Pancreas (tissue), 10 donors: ENCODE data around the gene CCL3. TPM values are rescaled to one million over a fixed set of nuclear protein-coding genes. Genes with fewer than 3 reads are reported as not detected.
"Not testable (repeated sequence)": the region's sequence is repeated elsewhere in the genome, so short reads cannot be mapped to it uniquely, and the experiment has no call there.

ENCODE experiments used
- ATAC-seq, 4 donors: fragments of 200-7000 bp; cut with Tn5 transposase; one replicate each; pipeline versions ENCODE4 v1.8.0 to v1.9.1; 2020; ENCODE audit warnings: mild to moderate bottlenecking in 4 of 4, moderate library complexity in 4 of 4
- DNase-seq, 6 donors: peaks; one replicate each; pipeline ENCODE4 v3.0.0-alpha.2; 2020
- FAIRE-seq: peaks from 2 replicates; lab custom pipeline; 2012; peaks lifted over from hg19 to GRCh38; lab: Jason Lieb, UNC
- H3K27ac ChIP-seq, 4 donors: fragments of 200-600 bp; sonication (generic); 1 replicate in 3 of 4; 2 replicates in 1 of 4; pipeline versions ENCODE4 v1.5.0 to v1.8.0; 2020
- H3K27me3 ChIP-seq, 4 donors: fragments of 200-600 bp; one replicate each; pipeline ENCODE4 v1.8.0; 2021
- H3K36me3 ChIP-seq, 3 donors: fragments of 200-600 bp; sonication (generic) in 1 of 3; one replicate each; pipeline versions ENCODE4 v1.5.0 to v1.8.0; 2020 to 2021
- H3K4me1 ChIP-seq, 3 donors: fragments of 200-600 bp; one replicate each; pipeline ENCODE4 v1.8.0; 2021
- H3K4me3 ChIP-seq, 4 donors: fragments of 200-600 bp; sonication (generic) in 2 of 4; one replicate each; pipeline versions ENCODE4 v1.5.0 to v1.8.0; 2020 to 2021
- H3K9me3 ChIP-seq, 4 donors: fragments of 200-600 bp; one replicate each; pipeline ENCODE4 v1.8.0; 2021
- CTCF ChIP-seq, 4 donors: fragments of 200-600 bp; sonication (generic) in 3 of 4; IDR thresholded peaks; one replicate each; pipeline versions ENCODE4 v1.5.0 to v1.8.0; 2021; ENCODE audit warnings: antibody characterized with exemption in 4 of 4
- WGBS, 2 donors: extraction: QIAGEN DNeasy Blood & Tissue Kit; methylation state at CpG; one replicate each; pipeline ENCODE4 v1.1.7; 2013; 5-methylcytosine and 5-hydroxymethylcytosine counted together
- intact Hi-C, 3 donors: fragments of 100-400 bp; cut with DNase I; formaldehyde crosslinking; loops; one replicate each; pipeline versions ENCODE4 v1.11.1 to v1.14.2; 2022
- polyA plus RNA-seq, 2 donors: library from polyadenylated mRNA; stranded (reverse); fragments of 200-250 nt; gene quantifications; one replicate each; pipeline ENCODE4 v1.2.3, GENCODE V29; 2013
- total RNA-seq, 6 donors: library from RNA; stranded (reverse); fragmentation: NEBNext Ultra II Directional in 4 of 6; extraction: Animal tissue kit (Norgen Biotek cat#: 25700) in 4 of 6; gene quantifications; one replicate each; pipeline versions ENCODE4 v1.2.1 to v1.2.4, GENCODE V29; 2021 to 2023
- donor health status: healthy with polysubstance abuse.
- donor health status: DM: no; HTN: no; CAD: no; lungs with moderate emphysema.
- donor health status: DM: no; HTN: no; CAD: no.
- donor health status: control.
- donor health status: control.
- donor health status: Bipolar disorder and iron deficiency.
- donor health status: DM: yes; HTN: yes; CAD: no.
- donor health status: DM: no; HTN: no; CAD: no.
- donor health status: DM: no; HTN: no; CAD: no.
- donor health status: DM: yes; HTN: yes; CAD: no.

The CCL3 gene
- total and polyA plus RNA-seq, 8 donors = 0.28 to 3.5 (median 0.99) TPM

GRCh38 chr17:36124879-36125824, 35.2 kb upstream of the CCL3 start:
- WGBS, 2 donors = 77 to 79% methylated on average over 9 of the region's 9 CpGs
- ATAC-seq (no peak), DNase-seq (peak in 1 of 6 donors; percentile 68), FAIRE-seq (no peak)
- intact Hi-C loops = loop anchor here in 1 of 3 donors (5.0 kb wide), 1 partner anchor 57 kb away; no protein-coding TSS in a partner anchor
- H3K4me1 ChIP-seq = no peaks in the 10 kb centered on the region
- H3K27ac ChIP-seq = no peak overlapping the region
- H3K4me3 ChIP-seq = no peak overlapping the region
- H3K27me3 ChIP-seq = no peaks in the 10 kb centered on the region
- H3K36me3 ChIP-seq = no peaks in the 10 kb centered on the region
- no peaks in the 10 kb centered on the region for H3K9me3 ChIP-seq
- no peak for TF ChIP-seq CTCF (IDR thresholded peaks at IDR 0.05)

- no peak for ATAC-seq
- H3K27ac ChIP-seq = no peak overlapping the region
- no peak for FAIRE-seq
- DNase-seq = no peak
- H3K4me1 ChIP-seq = no peaks in the 10 kb centered on the region
- no peak overlapping the region for H3K4me3 ChIP-seq
- TF ChIP-seq CTCF (IDR thresholded peaks at IDR 0.05) = no peak
- no peaks in the 10 kb centered on the region for H3K36me3 ChIP-seq
- no peaks in the 10 kb centered on the region for H3K9me3 ChIP-seq
- intact Hi-C loops = loop anchor here in 1 of 3 donors (5.0 kb wide), 1 partner anchor 59 kb away; no protein-coding TSS in a partner anchor
- peaks cover 0 to 3% (median 0%) of the 10 kb centered on the region in 4 donors for H3K27me3 ChIP-seq
- WGBS, 2 donors = 67 to 75% methylated on average over 2 of the region's 2 CpGs
Observed at GRCh38 chr17:36123431-36123830, 33.5 kb upstream of the CCL3 start.

- not testable (repeated sequence) for H3K27ac ChIP-seq, H3K9me3 ChIP-seq, H3K36me3 ChIP-seq, H3K4me3 ChIP-seq, FAIRE-seq, H3K27me3 ChIP-seq, H3K4me1 ChIP-seq, ATAC-seq, DNase-seq
- intact Hi-C loops = loop anchor here in 1 of 3 donors (5.0 kb wide), 1 partner anchor 61 kb away; no protein-coding TSS in a partner anchor
- WGBS, 2 donors = 57 to 60% methylated on average over 6 of the region's 6 CpGs
Observed at GRCh38 chr17:36121099-36121498, 31.2 kb upstream of the CCL3 start.

- Histone ChIP-seq H3K4me1 (no peaks in the 10 kb centered on the region), H3K27ac (no peak overlapping the region), H3K27me3 (peaks cover 0 to 3% (median 0%) of the 10 kb centered on the region in 4 donors), H3K4me3 (no peak overlapping the region), H3K9me3 (no peaks in the 10 kb centered on the region), H3K36me3 (no peaks in the 10 kb centered on the region)
- no peak for FAIRE-seq
- no peak for DNase-seq
- intact Hi-C loops = loop anchor here in 1 of 3 donors (5.0 kb wide), 1 partner anchor 62 kb away; no protein-coding TSS in a partner anchor
- 64 to 68% methylated on average over 3 of the region's 3 CpGs for WGBS, 2 donors
- no peak for ATAC-seq
- no peak for TF ChIP-seq CTCF (IDR thresholded peaks at IDR 0.05)
Observed at GRCh38 chr17:36120221-36120620, 30.3 kb upstream of the CCL3 start.

GRCh38 chr17:36118477-36119353, 28.8 kb upstream of the CCL3 start:
- H3K4me3 ChIP-seq = no peak overlapping the region
- DNase-seq (no peak), FAIRE-seq (no peak), ATAC-seq (no peak)
- H3K4me1 ChIP-seq = no peaks in the 10 kb centered on the region
- H3K9me3 ChIP-seq = no peaks in the 10 kb centered on the region
- H3K36me3 ChIP-seq = no peaks in the 10 kb centered on the region
- 82 to 86% methylated on average over 12 of the region's 12 CpGs for WGBS, 2 donors
- peaks cover 0 to 3% (median 0%) of the 10 kb centered on the region in 4 donors for H3K27me3 ChIP-seq
- intact Hi-C loops = no loop called here
- H3K27ac ChIP-seq = no peak overlapping the region
- TF ChIP-seq CTCF (IDR thresholded peaks at IDR 0.05) = no peak
